ENCODE results near the gene ZFAND4.
A peak's percentile ranks its signal among the peaks of the same experiment; 100 is the strongest.
"Not testable (repeated sequence)": the region's sequence is repeated elsewhere in the genome, so short reads cannot be mapped to it uniquely, and the experiment has no call there.

The ZFAND4 gene

DNA sequence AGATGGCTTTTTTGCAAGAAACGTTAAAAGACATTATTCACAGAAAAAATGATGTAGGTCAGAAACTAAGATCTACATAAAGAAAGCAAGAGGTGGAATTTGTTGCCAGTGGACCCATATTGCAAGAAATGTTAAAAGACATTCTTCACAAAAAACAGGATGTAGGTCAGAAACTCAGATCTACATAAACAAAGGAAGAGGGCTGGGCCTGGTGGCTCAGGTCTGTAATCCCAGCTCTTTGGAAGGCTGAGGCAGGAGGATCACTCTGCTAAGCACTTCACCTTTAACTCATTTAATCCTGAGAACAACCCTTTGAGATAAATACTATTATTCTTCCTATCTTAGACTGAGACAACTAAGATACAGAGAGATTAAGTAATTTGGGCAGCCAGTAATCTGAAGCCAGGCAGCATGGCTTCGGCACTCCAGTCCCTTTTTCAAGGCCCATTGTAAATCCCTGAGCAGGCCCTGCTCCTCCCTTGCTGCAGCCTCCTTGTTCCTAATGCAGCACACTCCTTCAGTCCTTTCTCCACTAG is 11.6 kb downstream of the ZFAND4 start:
- H3K27me3 ChIP-seq (ENCODE audit: low read length), result no peaks in the 10 kb centered on the region
- H3K4me2 ChIP-seq (ENCODE audit: low read depth, low read length, poor library complexity, severe bottlenecking), result peak overlapping the region; percentile 89
- TF ChIP-seq, protein P1, sequence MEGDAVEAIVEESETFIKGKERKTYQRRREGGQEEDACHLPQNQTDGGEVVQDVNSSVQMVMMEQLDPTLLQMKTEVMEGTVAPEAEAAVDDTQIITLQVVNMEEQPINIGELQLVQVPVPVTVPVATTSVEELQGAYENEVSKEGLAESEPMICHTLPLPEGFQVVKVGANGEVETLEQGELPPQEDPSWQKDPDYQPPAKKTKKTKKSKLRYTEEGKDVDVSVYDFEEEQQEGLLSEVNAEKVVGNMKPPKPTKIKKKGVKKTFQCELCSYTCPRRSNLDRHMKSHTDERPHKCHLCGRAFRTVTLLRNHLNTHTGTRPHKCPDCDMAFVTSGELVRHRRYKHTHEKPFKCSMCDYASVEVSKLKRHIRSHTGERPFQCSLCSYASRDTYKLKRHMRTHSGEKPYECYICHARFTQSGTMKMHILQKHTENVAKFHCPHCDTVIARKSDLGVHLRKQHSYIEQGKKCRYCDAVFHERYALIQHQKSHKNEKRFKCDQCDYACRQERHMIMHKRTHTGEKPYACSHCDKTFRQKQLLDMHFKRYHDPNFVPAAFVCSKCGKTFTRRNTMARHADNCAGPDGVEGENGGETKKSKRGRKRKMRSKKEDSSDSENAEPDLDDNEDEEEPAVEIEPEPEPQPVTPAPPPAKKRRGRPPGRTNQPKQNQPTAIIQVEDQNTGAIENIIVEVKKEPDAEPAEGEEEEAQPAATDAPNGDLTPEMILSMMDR (IDR thresholded peaks at IDR 0.05; ENCODE audit: insufficient read depth, low read length, poor library complexity, severe bottlenecking), result no peak
- no peak for TF ChIP-seq EZH2phosphoT487 (conservative IDR thresholded peaks at IDR 0.05; ENCODE audit: low read length)
- peaks cover 9% of the 10 kb centered on the region; the same call in 1 of the 2 replicates for H3K36me3 ChIP-seq (ENCODE audit: low read length)
- H3K9me2 ChIP-seq (replicated peaks; ENCODE audit: insufficient read depth, low read length), result no peaks in the 10 kb centered on the region
- peaks cover 85% of the 10 kb centered on the region for H3F3A ChIP-seq (ENCODE audit: insufficient read depth)
- no peaks in the 10 kb centered on the region for H3K9me3 ChIP-seq (ENCODE audit: insufficient read depth, low read length)
- H3K79me2 ChIP-seq (ENCODE audit: insufficient read depth, low read length), result peaks cover 75% of the 10 kb centered on the region
- no peak overlapping the region for H2AFZ ChIP-seq (ENCODE audit: low read depth, low read length, severe bottlenecking)
- peak overlapping the region; percentile 58 for H3K9ac ChIP-seq (ENCODE audit: low read length)
- H3K27ac ChIP-seq (ENCODE audit: low read depth, low read length), result peak overlapping the region; percentile 99
- no peaks in the 10 kb centered on the region for H4K20me1 ChIP-seq (ENCODE audit: low read depth, low read length)
- peak overlapping the region; percentile 25 for H3K4me3 ChIP-seq (ENCODE audit: insufficient read depth, low read length, poor library complexity, severe bottlenecking)

DNA sequence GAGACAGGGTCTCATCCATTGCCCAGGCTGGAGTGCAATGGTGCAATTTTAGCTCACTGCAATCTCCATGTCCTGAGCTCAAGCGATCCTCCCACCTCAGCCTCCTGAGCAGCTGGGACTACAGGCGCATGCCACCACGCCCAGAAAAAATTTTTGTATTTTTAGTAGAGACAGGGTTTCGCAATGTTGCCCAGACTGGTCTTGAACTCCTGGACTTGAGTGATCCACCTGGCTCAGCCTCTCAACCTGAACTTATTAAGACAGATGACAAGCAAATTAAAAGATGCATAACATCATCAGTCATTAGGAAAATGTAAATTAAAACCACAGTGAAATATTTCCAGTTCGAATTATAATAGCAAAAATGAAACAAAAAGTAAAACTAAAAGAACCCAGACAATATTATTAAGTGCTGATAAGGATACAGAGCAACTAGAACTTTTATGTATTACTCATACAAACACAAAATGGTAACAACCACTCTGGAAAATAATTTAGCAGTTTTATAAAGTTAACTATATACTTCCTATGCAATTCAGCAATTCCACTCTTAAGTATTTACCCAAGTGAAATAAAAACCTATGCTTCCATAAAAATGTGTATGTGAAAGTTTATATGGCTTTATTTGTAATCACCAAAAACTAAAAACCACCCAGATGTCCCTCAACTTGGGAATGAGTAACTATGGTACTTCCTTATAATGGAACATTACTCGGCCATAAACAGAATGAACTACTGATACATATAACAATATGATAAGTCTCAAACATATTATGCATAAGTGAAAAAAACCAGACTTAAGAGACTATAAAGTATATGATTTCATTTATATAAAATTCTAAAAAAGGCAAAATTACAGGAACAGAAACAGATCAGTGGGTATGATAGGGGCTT is 15.3 kb downstream of the ZFAND4 start:
- H3K9me3 ChIP-seq (ENCODE audit: insufficient read depth, low read length), result no peaks in the 10 kb centered on the region
- no peaks in the 10 kb centered on the region for H3K9me2 ChIP-seq (replicated peaks; ENCODE audit: insufficient read depth, low read length)
- H3K4me3 ChIP-seq (ENCODE audit: insufficient read depth, low read length, poor library complexity, severe bottlenecking), result no peak overlapping the region
- H3K4me2 ChIP-seq (ENCODE audit: low read depth, low read length, poor library complexity, severe bottlenecking), result peak overlapping the region; percentile 89
- H3F3A ChIP-seq (ENCODE audit: insufficient read depth), result peaks cover 94% of the 10 kb centered on the region
- no peaks in the 10 kb centered on the region for H4K20me1 ChIP-seq (ENCODE audit: low read depth, low read length)
- H3K79me2 ChIP-seq (ENCODE audit: insufficient read depth, low read length), result peaks cover 76% of the 10 kb centered on the region
- TF ChIP-seq, protein P1 (IDR thresholded peaks at IDR 0.05; ENCODE audit: insufficient read depth, low read length, poor library complexity, severe bottlenecking), result no peak
- no peak for TF ChIP-seq EZH2phosphoT487 (conservative IDR thresholded peaks at IDR 0.05; ENCODE audit: low read length)
- no peak overlapping the region for H2AFZ ChIP-seq (ENCODE audit: low read depth, low read length, severe bottlenecking)
- peak overlapping the region; percentile 99 for H3K27ac ChIP-seq (ENCODE audit: low read depth, low read length)
- peak overlapping the region; percentile 58 for H3K9ac ChIP-seq (ENCODE audit: low read length)
- H3K36me3 ChIP-seq (ENCODE audit: low read length), result peaks cover 7% of the 10 kb centered on the region; the same call in 1 of the 2 replicates
- no peaks in the 10 kb centered on the region for H3K27me3 ChIP-seq (ENCODE audit: low read length)

DNA sequence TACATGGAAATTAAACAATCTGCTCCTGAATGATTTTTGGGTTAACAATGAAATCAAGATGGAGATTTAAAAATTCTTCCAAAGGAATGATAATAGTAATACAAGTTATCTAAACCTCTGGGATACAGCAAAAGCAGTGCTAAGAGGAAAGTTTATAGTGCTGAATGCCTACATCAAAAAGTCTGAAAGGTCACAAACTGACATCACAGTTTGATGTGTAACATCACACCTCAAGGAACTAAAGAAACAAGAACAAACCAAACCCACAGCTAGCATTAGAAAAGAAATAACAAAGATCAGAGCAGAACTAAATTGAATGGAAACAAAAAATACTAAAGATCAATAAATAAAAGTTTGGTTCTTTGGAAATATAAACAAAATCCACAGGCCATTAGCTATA is 17.4 kb downstream of the ZFAND4 start:
- H3K27ac ChIP-seq (ENCODE audit: low read depth, low read length), result peak overlapping the region; percentile 99
- peak overlapping the region; percentile 29 for H3K4me3 ChIP-seq (ENCODE audit: insufficient read depth, low read length, poor library complexity, severe bottlenecking)
- no peak overlapping the region for H2AFZ ChIP-seq (ENCODE audit: low read depth, low read length, severe bottlenecking)
- H4K20me1 ChIP-seq (ENCODE audit: low read depth, low read length), result no peaks in the 10 kb centered on the region
- H3K9me3 ChIP-seq (ENCODE audit: insufficient read depth, low read length), result no peaks in the 10 kb centered on the region
- H3K9me2 ChIP-seq (replicated peaks; ENCODE audit: insufficient read depth, low read length), result no peaks in the 10 kb centered on the region
- no peaks in the 10 kb centered on the region for H3K27me3 ChIP-seq (ENCODE audit: low read length)
- TF ChIP-seq, protein P1 (IDR thresholded peaks at IDR 0.05; ENCODE audit: insufficient read depth, low read length, poor library complexity, severe bottlenecking), result no peak
- no peak for TF ChIP-seq EZH2phosphoT487 (conservative IDR thresholded peaks at IDR 0.05; ENCODE audit: low read length)
- H3K9ac ChIP-seq (ENCODE audit: low read length), result peak overlapping the region; percentile 54
- peaks cover 92% of the 10 kb centered on the region for H3K79me2 ChIP-seq (ENCODE audit: insufficient read depth, low read length)
- H3K4me2 ChIP-seq (ENCODE audit: low read depth, low read length, poor library complexity, severe bottlenecking), result peak overlapping the region; percentile 89
- peaks cover 75% of the 10 kb centered on the region for H3F3A ChIP-seq (ENCODE audit: insufficient read depth)
- peaks cover 20% of the 10 kb centered on the region for H3K36me3 ChIP-seq (ENCODE audit: low read length)

DNA sequence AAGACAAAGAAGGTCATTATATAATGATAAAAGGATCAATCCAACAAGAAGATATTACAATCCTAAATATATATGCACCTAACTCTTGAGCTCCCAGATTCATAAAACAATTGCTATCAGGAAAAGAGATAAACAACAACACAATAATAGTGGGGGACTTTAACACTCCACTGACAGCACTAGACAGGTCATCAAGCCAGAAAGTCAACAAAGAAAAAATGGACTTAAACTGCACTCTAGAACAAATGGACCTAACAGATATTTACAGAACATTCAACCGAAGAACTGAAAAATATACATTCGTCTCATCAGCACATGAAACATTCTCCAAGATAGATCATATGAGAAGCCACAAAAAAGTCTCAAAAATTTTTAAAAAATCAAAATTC is 17.8 kb downstream of the ZFAND4 start:
- peak overlapping the region; percentile 89 for H3K4me2 ChIP-seq (ENCODE audit: low read depth, low read length, poor library complexity, severe bottlenecking)
- peaks cover 21% of the 10 kb centered on the region for H3K36me3 ChIP-seq (ENCODE audit: low read length)
- not testable (repeated sequence) for H3K9me2 ChIP-seq (replicated peaks; ENCODE audit: insufficient read depth, low read length); H2AFZ ChIP-seq (ENCODE audit: low read depth, low read length, severe bottlenecking); H4K20me1 ChIP-seq (ENCODE audit: low read depth, low read length); H3K27me3 ChIP-seq (ENCODE audit: low read length); H3K9me3 ChIP-seq (ENCODE audit: insufficient read depth, low read length)
- H3F3A ChIP-seq (ENCODE audit: insufficient read depth), result peaks cover 72% of the 10 kb centered on the region
- peak overlapping the region; percentile 54 for H3K9ac ChIP-seq (ENCODE audit: low read length)
- H3K4me3 ChIP-seq (ENCODE audit: insufficient read depth, low read length, poor library complexity, severe bottlenecking), result peak overlapping the region; percentile 29
- peaks cover 96% of the 10 kb centered on the region for H3K79me2 ChIP-seq (ENCODE audit: insufficient read depth, low read length)
- peak overlapping the region; percentile 99 for H3K27ac ChIP-seq (ENCODE audit: low read depth, low read length)
